Trophoblast cell (in vitro differentiated cells and primary cell): ENCODE measurements around the gene CEMIP.

ENCODE experiments used
- DNase-seq, 2 donors: peaks; one replicate each; pipeline ENCODE4 v3.0.0-alpha.2; 2016
- H2AFZ ChIP-seq: 2 replicates; pipeline ENCODE4 v1.6.1; 2013; ENCODE audit warnings: low read length, moderate library complexity, mild to moderate bottlenecking; ENCODE audit not compliant: insufficient read depth, poor library complexity
- H2AK5ac ChIP-seq: 2 replicates; pipeline ENCODE4 v1.6.1; 2013; ENCODE audit warnings: mild to moderate bottlenecking, low read length
- H2BK120ac ChIP-seq: 2 replicates; pipeline ENCODE4 v1.6.1; 2013; ENCODE audit warnings: low read length, mild to moderate bottlenecking, moderate library complexity; ENCODE audit not compliant: insufficient read depth, poor library complexity
- H2BK12ac ChIP-seq: 2 replicates; pipeline ENCODE4 v1.6.1; 2013; ENCODE audit warnings: mild to moderate bottlenecking, low read length, moderate library complexity
- H2BK5ac ChIP-seq: 2 replicates; pipeline ENCODE4 v1.6.1; 2013; ENCODE audit warnings: low read length, low read depth, moderate library complexity, mild to moderate bottlenecking; ENCODE audit not compliant: poor library complexity
- H3K14ac ChIP-seq: 2 replicates; pipeline ENCODE4 v1.6.1; 2013; ENCODE audit warnings: mild to moderate bottlenecking, low read length
- H3K18ac ChIP-seq: 2 replicates; pipeline ENCODE4 v1.6.1; 2013; ENCODE audit warnings: mild to moderate bottlenecking, low read length
- H3K23ac ChIP-seq: 2 replicates; pipeline ENCODE4 v1.6.1; 2013; ENCODE audit warnings: low read length
- H3K27ac ChIP-seq: 2 replicates; pipeline ENCODE4 v1.5.1; 2013; ENCODE audit warnings: low read depth, mild to moderate bottlenecking, inconsistent platforms, low read length, moderate library complexity
- H3K27me3 ChIP-seq: 2 replicates; pipeline ENCODE4 v1.6.1; 2013; ENCODE audit warnings: inconsistent platforms, mild to moderate bottlenecking, low read length, moderate library complexity; ENCODE audit not compliant: insufficient read depth
- H3K36me3 ChIP-seq, 2 experiments: 1 replicate in 1 of 2; 2 replicates in 1 of 2; pipeline ENCODE4 v1.6.1; 2013; ENCODE audit warnings: low read length in 2 of 2, mild to moderate bottlenecking in 2 of 2, moderate library complexity in 1 of 2; ENCODE audit not compliant: insufficient read depth in 2 of 2, control insufficient read depth in 1 of 2
- H3K4ac ChIP-seq: 2 replicates; pipeline ENCODE4 v1.6.1; 2013; ENCODE audit warnings: low read depth, mild to moderate bottlenecking, low read length, moderate library complexity
- H3K4me1 ChIP-seq, 2 experiments: 1 replicate in 1 of 2; 2 replicates in 1 of 2; pipeline ENCODE4 v1.6.1; 2013; ENCODE audit warnings: low read length in 2 of 2, mild to moderate bottlenecking in 2 of 2, moderate library complexity in 1 of 2; ENCODE audit not compliant: insufficient read depth in 2 of 2, control insufficient read depth in 1 of 2
- H3K4me2 ChIP-seq: 2 replicates; pipeline ENCODE4 v1.6.1; 2013; ENCODE audit warnings: inconsistent platforms, mild to moderate bottlenecking, low read length, moderate library complexity
- H3K4me3 ChIP-seq: 2 replicates; pipeline ENCODE4 v1.5.1; 2013; ENCODE audit warnings: mild to moderate bottlenecking, low read depth, low read length, inconsistent platforms
- H3K79me1 ChIP-seq: one replicate; pipeline ENCODE4 v1.6.1; 2013; ENCODE audit warnings: low read length
- H3K79me2 ChIP-seq: 2 replicates; pipeline ENCODE4 v1.6.1; 2013; ENCODE audit warnings: low read length, mild to moderate bottlenecking; ENCODE audit not compliant: control insufficient read depth, insufficient read depth, poor library complexity
- H3K9ac ChIP-seq: 2 replicates; pipeline ENCODE4 v1.6.1; 2013; ENCODE audit warnings: mild to moderate bottlenecking, low read length
- H3K9me3 ChIP-seq: 2 replicates; pipeline ENCODE4 v1.6.1; 2013; ENCODE audit warnings: low read depth, mild to moderate bottlenecking, control low read depth, inconsistent platforms, low read length; ENCODE audit not compliant: insufficient read depth
- H4K12ac ChIP-seq: 2 replicates; pipeline ENCODE4 v1.6.1; 2013; ENCODE audit warnings: low read depth, mild to moderate bottlenecking, low read length, moderate library complexity
- H4K8ac ChIP-seq: 2 replicates; pipeline ENCODE4 v1.6.1; 2013; ENCODE audit warnings: low read depth, mild to moderate bottlenecking, low read length, moderate library complexity
- H4K91ac ChIP-seq: one replicate; pipeline ENCODE4 v1.6.1; 2013; ENCODE audit warnings: low read depth, mild to moderate bottlenecking, low read length, moderate library complexity
- WGBS: extraction: QIAGEN DNeasy Blood & Tissue Kit; methylation state at CpG from one replicate; pipeline ENCODE4 v1.1.7; 2013; ENCODE audit warnings: missing lambda C conversion rate; ENCODE audit not compliant: insufficient read length, insufficient coverage; ENCODE audit errors: extremely low coverage; 5-methylcytosine and 5-hydroxymethylcytosine counted together

Gene CEMIP

DNA sequence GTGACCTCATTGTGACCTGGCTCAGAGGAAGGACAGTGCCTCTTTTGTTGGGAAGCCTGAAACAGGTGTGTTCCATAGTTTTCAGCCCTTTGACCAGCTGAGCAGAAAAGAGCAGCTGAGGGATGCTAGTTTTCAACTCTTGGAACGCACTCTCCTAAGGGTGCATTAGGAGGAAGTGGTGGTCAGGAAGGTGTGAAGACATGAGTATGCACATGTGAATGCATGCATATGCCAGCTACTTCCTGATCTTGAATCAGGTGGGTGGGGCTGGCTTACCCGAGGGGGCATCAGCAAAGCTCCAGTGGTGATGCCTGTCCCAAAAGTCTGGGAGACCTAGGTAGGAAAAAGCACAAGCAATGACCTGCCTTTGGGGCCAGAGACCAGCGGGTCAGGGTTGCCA is 23.3 kb upstream of the CEMIP start:
- H2BK120ac ChIP-seq = no peak overlapping the region
- H4K8ac ChIP-seq = no peak overlapping the region
- no peak for DNase-seq
- H2AK5ac ChIP-seq = no peak overlapping the region
- no peak overlapping the region for H3K9ac ChIP-seq
- no peak overlapping the region for H3K23ac ChIP-seq
- WGBS = no CpG with 5 or more reads among the region's 3 CpGs
- no peak overlapping the region for H3K14ac ChIP-seq
- no peak overlapping the region for H2BK12ac ChIP-seq
- no peak overlapping the region for H3K18ac ChIP-seq
- no peak overlapping the region for H3K4me2 ChIP-seq
- H3K36me3 ChIP-seq = peaks cover 5 to 10% of the 10 kb centered on the region in 2 experiments
- H4K12ac ChIP-seq = no peak overlapping the region
- H3K4me1 ChIP-seq = no peaks in the 10 kb centered on the region
- H3K27me3 ChIP-seq = no peaks in the 10 kb centered on the region
- H2AFZ ChIP-seq = no peak overlapping the region
- no peaks in the 10 kb centered on the region for H3K79me1 ChIP-seq
- no peak overlapping the region for H3K4me3 ChIP-seq
- no peak overlapping the region for H3K4ac ChIP-seq
- no peaks in the 10 kb centered on the region for H3K79me2 ChIP-seq
- H3K9me3 ChIP-seq = no peaks in the 10 kb centered on the region
- H2BK5ac ChIP-seq = no peak overlapping the region
- H4K91ac ChIP-seq = no peak overlapping the region
- no peak overlapping the region for H3K27ac ChIP-seq

DNA sequence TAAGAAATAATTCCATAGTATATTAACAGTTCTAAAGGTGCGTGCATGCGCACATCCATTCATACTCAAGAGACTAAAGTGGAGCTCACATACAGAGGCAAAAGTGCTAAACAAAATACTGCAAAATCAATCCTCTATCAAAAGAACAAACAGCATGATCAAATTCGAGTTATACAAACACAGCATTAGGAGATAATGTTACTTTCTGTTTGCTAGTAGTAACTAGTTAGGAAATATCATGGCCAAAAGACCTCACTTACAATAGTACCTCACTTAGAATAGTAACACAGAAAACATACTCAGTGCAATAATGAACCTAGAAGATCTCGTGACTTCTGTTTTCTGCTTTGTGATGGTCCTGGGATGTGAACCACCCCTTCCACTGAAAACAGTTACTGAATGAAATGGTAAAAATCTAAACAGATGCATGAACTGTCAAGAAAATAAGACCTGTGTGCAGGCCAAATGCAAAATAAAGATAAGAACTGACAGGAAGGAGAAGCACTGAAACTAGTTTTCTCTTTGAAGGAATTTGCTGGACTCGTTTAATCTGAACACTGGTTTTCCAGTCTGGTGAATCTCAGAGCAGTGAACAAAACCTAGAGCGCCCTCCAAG is 20.9 kb upstream of the CEMIP start:
- Histone ChIP-seq H2AK5ac (no peak overlapping the region), H3K27me3 (no peaks in the 10 kb centered on the region), H4K91ac (no peak overlapping the region), H3K9ac (no peak overlapping the region), H4K12ac (no peak overlapping the region), H3K4me1 (no peaks in the 10 kb centered on the region), H3K9me3 (no peaks in the 10 kb centered on the region), H2AFZ (no peak overlapping the region), H2BK12ac (no peak overlapping the region), H4K8ac (no peak overlapping the region), H3K27ac (no peak overlapping the region), H2BK5ac (no peak overlapping the region), H3K18ac (no peak overlapping the region), H3K79me1 (no peaks in the 10 kb centered on the region), H3K4ac (no peak overlapping the region), H3K36me3 (peaks cover 5 to 7% of the 10 kb centered on the region in 2 experiments), H2BK120ac (no peak overlapping the region), H3K23ac (no peak overlapping the region), H3K14ac (no peak overlapping the region), H3K79me2 (no peaks in the 10 kb centered on the region), H3K4me2 (no peak overlapping the region), H3K4me3 (no peak overlapping the region)
- WGBS = no CpG with 5 or more reads among the region's 6 CpGs
- DNase-seq = no peak

DNA sequence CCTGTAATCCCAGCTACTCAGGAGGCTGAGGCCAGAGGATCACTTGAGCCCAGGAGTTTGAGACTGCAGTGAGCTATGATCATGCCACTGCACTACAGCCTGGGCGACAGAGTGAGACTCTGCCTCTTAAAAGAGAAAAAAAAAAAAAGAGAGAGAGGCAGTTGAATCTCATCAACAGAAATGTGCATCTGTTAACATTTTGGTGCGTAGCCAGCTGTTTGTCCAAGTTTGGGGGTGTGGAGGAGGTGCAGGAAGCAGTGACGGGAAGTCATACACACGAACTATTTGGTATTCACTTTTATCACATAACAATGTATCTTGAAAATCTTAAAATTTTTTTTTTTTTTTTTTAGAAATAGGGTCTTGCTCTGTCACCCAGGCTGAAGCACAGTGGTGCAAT is 18.2 kb upstream of the CEMIP start:
- Histone ChIP-seq H3K9ac (no peak overlapping the region), H4K91ac (no peak overlapping the region), H3K23ac (no peak overlapping the region), H3K79me1 (no peaks in the 10 kb centered on the region), H2AK5ac (no peak overlapping the region), H2AFZ (no peak overlapping the region), H4K8ac (no peak overlapping the region), H3K27ac (no peak overlapping the region), H3K4me3 (no peak overlapping the region), H3K18ac (no peak overlapping the region), H2BK5ac (no peak overlapping the region), H4K12ac (no peak overlapping the region), H3K27me3 (no peaks in the 10 kb centered on the region), H2BK12ac (no peak overlapping the region), H3K79me2 (no peaks in the 10 kb centered on the region), H3K14ac (no peak overlapping the region), H3K9me3 (no peaks in the 10 kb centered on the region), H3K4me1 (no peaks in the 10 kb centered on the region), H3K4ac (no peak overlapping the region), H2BK120ac (no peak overlapping the region), H3K36me3 (peaks cover 0 to 1% of the 10 kb centered on the region in 2 experiments), H3K4me2 (no peak overlapping the region)
- no peak for DNase-seq
- WGBS = no CpG with 5 or more reads among the region's 4 CpGs

DNA sequence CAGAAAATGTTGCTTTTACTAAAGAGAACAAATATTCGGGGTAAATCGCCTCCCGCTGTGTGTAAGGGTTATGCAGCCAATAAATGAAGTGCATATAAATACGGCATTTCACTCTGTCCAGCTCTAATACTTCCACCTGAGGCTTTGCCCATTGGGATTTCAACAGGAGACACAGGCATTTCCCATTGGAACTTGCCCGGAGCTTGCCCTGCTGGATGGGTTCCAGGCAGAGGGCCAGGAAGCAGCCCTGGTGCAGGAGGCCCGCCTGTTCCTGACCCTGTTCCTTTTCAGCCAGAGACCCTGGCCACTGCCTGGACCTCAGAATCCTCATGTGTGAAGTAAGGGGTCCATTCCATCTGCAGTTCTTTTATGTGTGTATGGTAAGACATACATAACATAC is 17.4 kb upstream of the CEMIP start:
- H2AK5ac ChIP-seq = no peak overlapping the region
- H3K79me2 ChIP-seq = no peaks in the 10 kb centered on the region
- H3K4me1 ChIP-seq = no peaks in the 10 kb centered on the region
- no peak overlapping the region for H2BK120ac ChIP-seq
- H3K36me3 ChIP-seq = no peaks in the 10 kb centered on the region
- no peak overlapping the region for H3K18ac ChIP-seq
- H2AFZ ChIP-seq = no peak overlapping the region
- H3K9me3 ChIP-seq = no peaks in the 10 kb centered on the region
- WGBS = no CpG with 5 or more reads among the region's 6 CpGs
- no peak overlapping the region for H3K4ac ChIP-seq
- DNase-seq = no peak
- H4K8ac ChIP-seq = no peak overlapping the region
- no peaks in the 10 kb centered on the region for H3K79me1 ChIP-seq
- no peak overlapping the region for H3K27ac ChIP-seq
- no peaks in the 10 kb centered on the region for H3K27me3 ChIP-seq
- no peak overlapping the region for H2BK12ac ChIP-seq
- H4K12ac ChIP-seq = no peak overlapping the region
- no peak overlapping the region for H3K14ac ChIP-seq
- H2BK5ac ChIP-seq = no peak overlapping the region
- no peak overlapping the region for H4K91ac ChIP-seq
- H3K4me3 ChIP-seq = no peak overlapping the region
- no peak overlapping the region for H3K9ac ChIP-seq
- H3K23ac ChIP-seq = no peak overlapping the region
- no peak overlapping the region for H3K4me2 ChIP-seq
